SW480 (cell line): ENCODE measurements around the gene NEK6.

Experiments
- DNase-seq: peaks from one replicate; pipeline ENCODE4 v3.0.0-alpha.2; 2016; ENCODE audit warnings: low spot score

NEK6 gene

DNA sequence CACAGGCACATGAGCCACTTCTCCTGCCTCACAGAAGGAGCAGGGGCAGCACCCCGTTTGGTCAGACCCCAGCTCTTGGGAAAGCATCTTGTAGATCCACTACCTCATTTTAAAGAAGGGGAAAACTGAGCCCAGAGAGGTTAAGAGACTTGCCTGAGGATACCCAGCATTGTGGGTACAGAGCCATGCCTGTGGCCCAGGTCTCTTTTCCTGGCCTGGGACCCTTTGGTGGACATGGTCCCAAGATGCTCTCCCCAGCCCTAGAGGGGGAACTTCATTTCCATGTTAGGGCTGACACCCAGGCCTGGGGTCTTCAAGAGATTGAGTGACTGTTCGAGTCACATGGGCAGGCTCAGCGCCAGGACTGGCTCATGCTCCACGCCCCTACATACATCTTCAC, 64.2 kb downstream of the NEK6 start:
- DNase-seq = no peak

DNA sequence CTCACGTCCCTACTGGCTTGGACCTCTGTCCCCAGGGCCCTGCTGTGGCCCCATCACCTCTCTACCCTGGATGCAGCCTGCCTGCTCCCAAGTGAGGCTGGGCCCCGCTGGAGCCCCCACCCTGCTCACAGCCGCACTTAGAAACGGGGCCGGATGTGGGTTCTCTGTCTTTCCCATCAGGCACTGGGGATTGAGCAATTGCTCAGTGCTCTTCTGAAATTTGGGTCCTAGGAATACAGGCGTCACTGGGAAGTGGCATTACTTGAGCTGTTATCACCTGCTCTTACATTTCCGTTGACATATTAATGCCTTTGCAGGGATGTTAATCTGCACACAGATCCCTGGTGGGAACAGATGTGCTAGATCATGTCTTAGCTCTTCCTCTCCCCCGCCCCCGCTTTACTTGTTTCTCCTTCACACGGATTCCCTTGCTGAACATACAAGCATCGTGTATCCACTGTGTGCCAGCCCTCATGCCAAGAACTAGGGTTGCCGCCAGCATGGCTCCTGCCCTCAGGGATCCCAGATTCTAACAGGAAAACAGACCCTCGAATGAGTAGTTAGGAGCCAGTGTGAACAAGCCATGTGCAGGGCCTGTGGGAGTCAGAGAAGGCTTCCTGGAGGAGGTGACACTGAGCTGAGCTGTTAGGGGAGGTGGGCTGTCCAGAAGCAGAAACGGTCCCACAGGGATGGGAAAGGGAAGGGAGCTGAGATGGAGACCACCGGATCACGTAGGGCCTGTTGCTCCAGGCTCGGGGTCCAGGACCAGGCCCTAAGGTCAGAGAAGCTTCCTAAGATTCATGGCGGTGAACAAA, 65.1 kb downstream of the NEK6 start:
- DNase-seq = no peak

DNA sequence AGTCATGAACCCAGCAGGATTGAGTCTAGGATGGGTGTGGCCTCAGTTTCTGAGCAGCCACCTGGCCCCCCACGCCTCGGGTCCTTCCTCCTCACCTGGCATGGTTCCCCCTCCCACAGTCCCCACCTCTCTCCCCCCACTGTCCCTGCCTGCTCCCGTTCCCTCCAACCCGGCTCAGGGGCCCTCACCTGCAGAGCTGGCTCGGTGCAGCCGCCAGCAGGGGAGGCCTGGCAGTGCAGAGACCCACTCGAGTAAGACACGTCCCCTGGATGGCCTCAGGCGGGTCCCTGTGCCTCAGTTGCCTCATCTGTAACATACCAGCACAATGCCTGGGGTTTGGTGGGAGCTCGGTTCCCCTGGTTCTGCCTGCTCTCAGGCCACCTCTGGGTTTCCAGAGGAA, 66.2 kb downstream of the NEK6 start:
- no peak for DNase-seq

DNA sequence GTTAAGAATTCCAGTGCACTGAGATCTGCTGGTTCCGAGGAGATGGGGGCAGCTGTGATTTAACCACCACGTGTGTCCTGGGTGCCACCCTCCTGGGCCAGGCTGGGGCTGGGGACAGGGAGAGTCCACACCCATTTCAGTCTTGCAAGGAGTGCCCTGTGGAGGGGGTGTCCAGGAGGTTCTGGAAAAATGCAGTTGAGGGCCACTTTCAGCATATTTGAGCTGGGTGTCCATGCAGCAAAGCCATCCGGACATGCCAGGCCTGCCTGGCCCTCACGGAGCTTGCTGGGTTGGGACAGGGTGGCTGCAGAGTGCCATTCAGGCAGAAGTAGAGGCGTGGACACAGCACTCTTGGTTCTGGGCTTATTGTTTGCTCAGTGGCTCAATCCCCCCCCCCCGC, 68.1 kb downstream of the NEK6 start:
- no peak for DNase-seq

DNA sequence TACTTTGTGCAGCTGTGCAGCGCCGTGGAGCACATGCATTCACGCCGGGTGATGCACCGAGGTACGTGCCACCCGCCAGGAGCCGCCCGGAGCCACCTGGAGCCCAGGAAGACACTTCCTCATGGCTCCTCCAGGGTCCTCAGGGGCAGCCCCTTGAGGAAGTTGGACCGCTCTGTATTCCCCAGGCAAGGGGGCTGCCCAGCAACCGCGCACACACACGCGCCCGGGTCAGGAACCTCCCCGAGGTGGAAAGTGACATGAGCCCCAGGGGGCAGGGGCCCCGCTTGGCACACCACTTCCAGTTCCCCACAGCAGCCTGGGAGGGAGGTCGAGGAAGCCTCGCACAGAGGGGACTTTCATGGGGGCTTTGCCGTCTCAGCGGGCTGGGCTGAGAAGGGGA, 68.6 kb downstream of the NEK6 start:
- DNase-seq = no peak

DNA sequence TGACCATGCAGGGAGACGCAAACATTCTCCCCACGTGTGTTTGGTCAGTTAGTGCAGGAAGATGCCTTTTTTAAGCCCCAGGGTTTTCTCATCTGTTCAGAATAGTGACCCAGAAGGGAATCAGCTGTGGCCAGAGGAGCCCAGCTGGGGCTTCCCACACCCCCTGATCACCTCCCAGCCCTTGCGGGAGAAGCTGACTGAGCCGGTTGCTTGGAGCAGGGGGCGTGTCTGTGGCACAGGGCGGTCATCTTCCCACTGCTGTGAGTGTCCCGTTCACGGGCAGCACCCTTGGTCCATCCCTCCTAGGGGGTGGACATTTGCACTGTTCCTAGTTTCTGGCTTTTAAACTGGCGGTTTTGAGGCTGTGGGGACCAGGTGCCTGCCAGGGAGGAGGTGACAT, 69.7 kb downstream of the NEK6 start:
- DNase-seq = no peak

DNA sequence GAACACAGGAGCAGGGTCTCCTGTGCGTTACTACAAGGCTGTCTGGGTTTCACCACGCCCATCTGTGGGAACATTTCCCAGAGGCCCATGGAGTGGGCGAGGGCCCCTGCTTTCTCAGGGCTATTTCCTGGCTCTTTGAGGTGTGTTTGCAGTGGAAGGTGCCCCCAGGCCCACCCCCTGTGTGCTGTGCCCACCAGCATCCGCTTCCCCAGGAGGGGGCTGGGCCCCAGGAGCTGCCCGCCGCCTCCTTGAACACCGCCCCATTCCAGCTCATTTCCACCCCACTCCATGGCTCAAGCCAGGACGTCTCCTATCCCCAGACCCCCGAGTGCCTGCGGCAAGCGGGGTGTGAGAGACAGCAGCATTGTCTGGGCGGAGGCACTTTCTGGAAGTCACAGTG, 70.5 kb downstream of the NEK6 start:
- DNase-seq = no peak

- DNase-seq = no peak
Measured at GRCh38 chr9:124329206-124329792, 71.5 kb downstream of the NEK6 start.

GRCh38 chr9:124330011-124330697, 72.4 kb downstream of the NEK6 start:
- DNase-seq = no peak

DNA sequence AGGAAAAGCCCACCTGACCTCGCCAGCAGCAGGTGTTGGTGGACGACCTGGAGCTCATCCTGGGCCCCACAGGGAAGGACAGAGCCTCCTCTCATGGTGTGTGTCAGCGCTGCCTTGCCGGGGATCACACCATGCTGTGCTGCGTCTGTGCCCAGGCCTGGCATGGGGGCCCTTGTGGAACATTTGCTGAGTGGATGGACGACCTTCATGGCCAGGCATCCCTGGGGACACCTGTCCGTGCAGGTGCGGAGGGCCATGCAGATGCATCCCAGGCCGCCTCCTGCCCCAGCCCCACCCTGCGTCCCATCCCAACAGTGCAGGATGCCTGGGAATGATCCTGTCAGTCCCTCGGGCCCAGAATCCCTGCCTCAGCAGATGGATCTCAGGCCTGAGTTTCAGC, 73.8 kb downstream of the NEK6 start:
- no peak for DNase-seq

DNA sequence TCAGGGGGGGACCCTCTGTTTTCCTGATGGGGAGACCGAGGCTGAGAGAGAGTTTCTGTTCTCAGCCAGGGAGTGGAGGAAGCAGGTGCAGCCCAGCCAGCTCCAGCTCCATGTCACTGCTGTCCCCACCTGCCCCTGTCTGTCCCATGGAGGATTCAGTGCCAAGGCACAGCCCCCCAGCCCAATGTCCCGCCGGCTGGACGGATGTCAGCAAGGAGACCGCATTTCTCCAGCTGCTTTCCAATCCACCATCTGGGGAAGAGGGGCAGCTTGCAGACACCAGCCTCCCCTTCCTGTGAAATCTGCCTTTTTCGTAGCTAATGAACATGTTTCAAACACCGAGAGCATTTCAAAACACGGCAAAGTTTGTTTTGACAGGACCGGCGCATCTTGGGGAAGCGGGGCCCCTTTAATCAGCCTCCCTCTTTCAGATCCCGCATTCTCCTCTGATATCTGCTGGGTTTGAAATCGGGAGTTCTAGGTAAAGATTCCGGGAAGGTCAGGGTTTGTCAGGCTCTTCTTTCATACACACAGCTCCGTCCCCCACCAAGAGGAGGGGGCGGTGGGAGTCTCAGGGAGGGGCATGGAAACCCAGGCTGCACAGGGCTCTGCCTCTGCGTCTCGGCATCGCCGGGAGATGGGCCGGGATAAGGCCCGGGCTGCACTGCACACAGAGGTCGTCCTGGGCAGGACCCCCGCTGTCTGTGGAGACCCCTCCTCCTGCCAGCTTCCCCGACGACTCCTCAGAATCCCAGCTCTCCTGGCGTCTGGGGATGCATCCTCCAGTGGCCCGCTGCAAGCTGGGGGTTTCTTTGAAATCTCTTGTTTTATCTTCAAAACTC, 74.8 kb downstream of the NEK6 start:
- no peak for DNase-seq

DNA sequence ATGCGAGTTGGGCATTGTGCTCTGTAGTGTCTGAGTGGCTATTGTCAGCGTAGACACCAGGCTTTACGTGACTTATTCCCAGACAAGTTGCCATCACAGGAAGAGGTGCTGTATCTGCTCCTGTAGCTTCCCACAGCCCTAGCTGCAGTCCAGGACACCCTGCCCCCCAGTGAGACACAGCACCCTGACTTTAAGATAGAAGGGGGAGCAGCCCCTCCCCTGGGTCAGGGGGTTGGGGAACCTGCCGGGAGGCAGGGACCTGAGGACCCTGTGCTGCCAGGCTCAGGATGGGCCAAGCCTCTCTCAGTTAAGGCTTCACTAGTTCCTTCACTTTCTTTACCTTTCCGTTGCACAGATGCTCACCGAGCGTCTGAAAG, 75.4 kb downstream of the NEK6 start:
- DNase-seq = no peak

DNA sequence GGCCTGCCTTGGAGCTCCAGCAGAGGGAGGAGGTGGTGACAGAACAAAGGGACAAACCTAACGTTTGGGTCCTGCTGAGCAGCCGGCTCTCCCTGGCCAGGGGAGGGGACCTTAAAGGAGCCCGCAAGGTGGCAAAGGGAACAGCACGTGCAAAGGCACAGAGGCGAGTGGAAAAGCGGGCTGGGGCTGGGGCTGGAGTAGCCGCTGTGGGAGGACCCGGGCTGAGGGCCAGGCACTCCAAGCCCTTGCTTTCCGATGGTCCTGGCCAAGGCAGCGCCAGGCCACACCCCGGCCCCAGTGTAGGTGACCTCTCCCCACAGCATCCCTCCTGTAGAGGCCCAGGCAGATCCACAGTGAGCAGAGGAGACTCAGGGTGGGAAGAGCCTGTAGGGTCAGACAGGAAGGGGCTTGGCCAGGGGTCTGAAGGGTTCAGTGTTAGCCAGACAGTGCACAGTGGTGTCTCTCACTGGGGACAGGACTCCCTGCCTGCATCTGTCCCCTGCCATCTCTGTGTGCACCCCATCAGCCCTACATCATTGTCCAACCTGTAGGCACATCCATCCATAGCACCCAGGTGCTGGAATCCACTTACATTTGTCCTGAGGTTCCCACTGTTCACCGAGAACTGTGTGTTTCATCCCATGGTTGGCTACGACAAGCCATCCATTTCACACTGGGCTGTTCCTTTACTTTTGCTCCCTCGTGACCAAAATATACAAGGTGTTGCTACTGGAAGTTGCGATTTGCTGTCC, 77.0 kb downstream of the NEK6 start:
- DNase-seq = no peak

GRCh38 chr9:124335320-124335707, 77.6 kb downstream of the NEK6 start:
- no peak for DNase-seq

DNA sequence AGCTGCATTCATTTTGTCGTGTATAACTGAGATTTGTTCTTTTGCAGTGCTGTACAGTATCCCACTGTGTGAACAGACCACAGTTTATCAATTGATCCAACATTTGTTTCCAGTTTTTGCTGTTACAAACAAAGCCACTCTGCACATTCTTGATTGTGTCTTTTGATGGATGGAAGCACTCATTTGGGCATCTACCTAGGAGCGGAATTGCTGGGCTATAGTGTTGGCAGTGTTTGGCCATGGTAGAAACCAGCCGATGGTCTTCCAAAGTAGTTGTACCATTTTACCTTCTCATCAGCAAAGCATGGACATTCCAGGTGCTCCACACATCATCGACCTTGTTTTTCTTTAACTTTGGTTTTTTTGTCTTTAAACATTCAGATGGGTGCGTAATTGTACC, 79.8 kb downstream of the NEK6 start:
- DNase-seq = no peak

DNA sequence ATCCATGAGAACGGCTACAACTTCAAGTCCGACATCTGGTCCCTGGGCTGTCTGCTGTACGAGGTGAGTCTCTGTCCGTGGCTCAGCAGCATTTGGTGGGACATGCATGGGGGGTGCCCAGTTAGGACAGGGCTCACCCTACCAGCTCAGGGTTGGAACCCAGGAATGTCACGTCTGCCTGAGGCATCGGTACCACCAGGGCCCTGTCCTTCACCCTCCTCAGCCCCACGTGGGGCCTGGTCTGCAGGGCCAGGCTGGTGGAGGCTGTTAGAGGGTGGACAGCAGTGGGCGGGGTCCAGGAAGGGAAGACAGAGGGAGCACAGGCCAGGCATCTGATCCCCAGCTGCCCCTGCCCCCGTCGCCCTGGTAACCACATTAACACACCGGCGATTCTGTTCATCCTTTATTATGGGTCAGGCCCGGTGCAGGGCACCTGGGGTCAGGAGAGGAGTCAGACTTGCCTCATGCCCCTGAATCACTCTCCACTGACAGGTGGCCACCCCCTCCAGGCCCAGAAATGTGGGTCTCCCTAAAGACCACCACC, 81.9 kb downstream of the NEK6 start:
- no peak for DNase-seq

DNA sequence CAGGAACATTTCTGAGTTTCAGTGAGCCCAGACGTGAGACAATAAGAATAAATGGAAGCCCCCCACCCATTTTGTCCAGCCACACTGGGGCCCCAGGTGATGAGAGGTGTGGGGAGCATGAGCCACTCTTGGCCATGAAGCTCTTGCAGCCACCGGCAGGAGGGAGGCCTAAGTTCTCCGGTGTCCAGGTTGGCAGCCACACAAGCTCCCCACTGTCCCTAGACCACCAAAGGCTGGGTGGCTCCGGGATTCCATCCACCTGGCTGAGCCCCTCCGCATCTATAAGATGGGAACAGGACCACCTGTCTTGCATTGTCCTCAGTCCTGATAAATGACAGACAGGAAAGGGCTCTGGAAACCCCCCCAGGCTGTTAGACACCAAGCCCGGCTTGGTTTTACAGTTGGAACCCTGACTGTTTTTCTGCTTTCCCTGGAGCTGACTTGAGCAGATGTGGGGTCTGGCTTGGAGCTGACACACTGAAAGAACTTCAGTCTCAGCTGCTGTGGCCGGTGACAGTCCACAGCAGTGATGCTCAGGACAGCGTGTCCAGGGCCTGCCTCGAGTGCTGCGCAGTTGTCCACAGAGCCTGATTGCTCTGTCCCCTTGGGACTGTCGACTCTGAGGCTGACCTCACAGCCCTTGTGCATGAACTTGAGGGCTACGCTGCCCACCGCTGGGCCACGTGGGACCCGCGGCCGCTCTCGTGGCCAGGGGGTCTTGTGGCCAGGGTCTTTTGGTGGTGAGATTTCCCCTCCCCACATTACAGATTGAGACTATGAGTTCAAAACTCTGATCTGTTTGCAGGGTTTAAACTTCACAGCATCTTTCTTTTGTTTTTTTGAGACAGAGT, 82.7 kb downstream of the NEK6 start:
- no peak for DNase-seq

GRCh38 chr9:124341455-124342170, 83.9 kb downstream of the NEK6 start:
- DNase-seq = no peak

DNA sequence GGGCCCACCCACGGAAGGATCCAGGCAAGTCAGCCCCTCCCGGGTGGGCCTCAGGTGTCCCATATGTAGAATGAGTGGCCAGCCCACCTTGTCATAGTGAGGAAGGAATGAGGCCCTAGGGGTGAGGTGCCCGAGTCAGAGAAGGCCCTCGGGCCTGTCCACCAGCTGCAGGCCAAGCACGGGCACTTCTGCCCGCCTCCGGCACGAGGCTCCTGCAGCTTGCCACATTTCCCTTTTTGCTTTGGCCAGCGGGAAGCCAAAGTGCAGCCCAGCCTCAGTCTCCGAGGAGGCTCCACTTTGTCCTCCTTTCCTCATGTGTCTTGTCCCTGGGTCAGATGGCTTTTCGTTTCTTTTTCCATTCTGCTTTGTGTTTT, 84.6 kb downstream of the NEK6 start:
- no peak for DNase-seq
